Stimulated activated CD4-positive, alpha-beta T cell treated with anti-CD3 and anti-CD28 coated beads, Interleukin-4, amount 100 ng/mL, for 48 hours (primary cell): Measurements from ENCODE around the gene HSF4.

ENCODE experiments used
- DNase-seq, 2 donors: peaks; one replicate each; pipeline ENCODE4 v3.0.0-alpha.2; 2020; ENCODE audit warnings: low read depth in 2 of 2

HSF4 gene

GRCh38 chr16:67201411-67202345 is 37.1 kb downstream of the HSF4 start:
- DNase-seq, result no peak

- no peak for DNase-seq
Measured at GRCh38 chr16:67202426-67202825, 37.9 kb downstream of the HSF4 start.

GRCh38 chr16:67202956-67203493 is 38.5 kb downstream of the HSF4 start:
- no peak for DNase-seq

GRCh38 chr16:67204076-67204475 is 39.5 kb downstream of the HSF4 start:
- no peak for DNase-seq

GRCh38 chr16:67206129-67206837 is 41.7 kb downstream of the HSF4 start:
- DNase-seq, result no peak

- DNase-seq, result no peak
Measured at GRCh38 chr16:67206838-67207248, 42.3 kb downstream of the HSF4 start.

GRCh38 chr16:67207249-67208091 is 42.9 kb downstream of the HSF4 start:
- no peak for DNase-seq

- no peak for DNase-seq
Measured at GRCh38 chr16:67208154-67208896, 43.8 kb downstream of the HSF4 start.

GRCh38 chr16:67209565-67209964 is 45.0 kb downstream of the HSF4 start:
- DNase-seq, result no peak

- no peak for DNase-seq
Measured at GRCh38 chr16:67210069-67210937, 45.8 kb downstream of the HSF4 start.

- DNase-seq, result no peak
Measured at GRCh38 chr16:67211674-67212073, 47.1 kb downstream of the HSF4 start.

GRCh38 chr16:67212766-67213165 is 48.2 kb downstream of the HSF4 start:
- no peak for DNase-seq

GRCh38 chr16:67213197-67214019 is 48.9 kb downstream of the HSF4 start:
- DNase-seq, result no peak

GRCh38 chr16:67215706-67216105 is 51.2 kb downstream of the HSF4 start:
- DNase-seq, result no peak

- DNase-seq, result no peak
Measured at GRCh38 chr16:67216612-67217490, 52.3 kb downstream of the HSF4 start.
